K562 (cell line): ENCODE results near the gene NACC1. TPM values are rescaled to one million over a fixed set of nuclear protein-coding genes. Genes with fewer than 3 reads are reported as not detected.
A peak's percentile ranks its signal among the peaks of the same experiment; 100 is the strongest.

Source experiments
- CC2D1A ChIP-seq: fragments of 450-650 bp; IDR thresholded peaks from 2 replicates; pipeline ENCODE4 v1.6.1; 2017; ENCODE audit warnings: mild to moderate bottlenecking
- FOXK2 ChIP-seq, 2 experiments: fragments of 450-650 bp; IDR thresholded peaks in 1 of 2; conservative IDR thresholded peaks in 1 of 2; 2 replicates each; pipeline ENCODE4 v1.6.1; 2016; ENCODE audit warnings: low read depth in 2 of 2, mild to moderate bottlenecking in 1 of 2
- HDAC6 ChIP-seq: IDR thresholded peaks from 2 replicates; pipeline ENCODE4 v1.6.1; 2012; ENCODE audit warnings: low read depth, mild to moderate bottlenecking, control low read depth, inconsistent platforms, low read length, moderate library complexity
- MCM7 ChIP-seq, 2 experiments: fragments of 450-650 bp; IDR thresholded peaks; 2 replicates each; pipeline ENCODE4 v1.6.1; 2016 to 2018
- MYNN ChIP-seq, 2 experiments: sonication (generic); formaldehyde crosslinking in 1 of 2; IDR thresholded peaks; 2 replicates each; pipeline versions ENCODE4 v1.5.0 to v1.6.1; 2016 to 2020; ENCODE audit warnings: antibody characterized with exemption in 1 of 2, missing genetic modification reagents in 1 of 2
- NONO ChIP-seq, 2 experiments: fragments of 200-400 bp in 1 of 2; fragments of 450-650 bp in 1 of 2; formaldehyde crosslinking in 1 of 2; IDR thresholded peaks; 2 replicates each; pipeline ENCODE4 v1.6.1; 2017; ENCODE audit warnings: low read depth in 2 of 2, mild to moderate bottlenecking in 2 of 2, moderate library complexity in 2 of 2, low read length in 1 of 2
- PRPF4 ChIP-seq: fragments of 200-400 bp; formaldehyde crosslinking; IDR thresholded peaks from one replicate; pipeline ENCODE4 v1.6.1; 2017; ENCODE audit warnings: low read length, low read depth, mild to moderate bottlenecking; ENCODE audit not compliant: insufficient read depth, poor library complexity, severe bottlenecking
- RCOR1 ChIP-seq, 2 experiments: IDR thresholded peaks; 2 replicates each; pipeline ENCODE4 v1.6.1; 2012; ENCODE audit warnings: low read depth in 2 of 2, low read length in 2 of 2, borderline replicate concordance in 1 of 2, improper control_type of control experiment in 1 of 2
- SIN3A ChIP-seq, 2 experiments: fragments of 150-350 bp in 1 of 2; IDR thresholded peaks; 2 replicates each; pipeline ENCODE4 v1.6.1; 2011 to 2016; ENCODE audit warnings: borderline replicate concordance in 2 of 2, low read depth in 2 of 2, low read length in 2 of 2, mild to moderate bottlenecking in 2 of 2, moderate library complexity in 2 of 2; ENCODE audit not compliant: control insufficient read depth in 1 of 2
- TBP ChIP-seq: optimal IDR thresholded peaks from 2 replicates; pipeline ENCODE3; 2011; ENCODE audit warnings: low read depth, low read length, improper control_type of control experiment
- ZFP1 ChIP-seq: fragments of 450-650 bp; formaldehyde crosslinking; IDR thresholded peaks from 2 replicates; pipeline ENCODE4 v1.4.0; 2020; ENCODE audit warnings: mild to moderate bottlenecking, mixed read lengths
- ZNF347 ChIP-seq: fragments of 450-650 bp; formaldehyde crosslinking; IDR thresholded peaks from 2 replicates; pipeline ENCODE4 v1.4.0; 2020; ENCODE audit warnings: low read depth, mild to moderate bottlenecking, moderate library complexity
- polyA plus RNA-seq, 8 experiments: library from polyadenylated mRNA; depleted of rRNA in 4 of 8; stranded (reverse) in 5 of 8; unstranded in 3 of 8; fragments of >200 nt; fragmentation: Nextera tagmentation in 2 of 8; fragmentation: Illumina TruSeq in 1 of 8; extraction: Ambion mirVana in 2 of 8; extraction: Trizol in 1 of 8; gene quantifications; 2 replicates each; pipeline versions ENCODE4 v1.2.1 to v1.2.3, GENCODE V29; 2011 to 2014; ENCODE audit warnings: inconsistent platforms in 1 of 8, missing spikeins in 1 of 8
- total RNA-seq, 7 experiments: library from RNA; depleted of rRNA in 6 of 7; stranded (reverse); fragments of >200 nt in 6 of 7; fragmentation: Illumina TruSeq in 2 of 7; extraction: Trizol in 2 of 7; gene quantifications; 2 replicates each; pipeline versions ENCODE4 v1.2.1 to v1.2.3, GENCODE V29; 2011 to 2021; ENCODE audit warnings: low replicate concordance in 1 of 7
- TF ChIP-seq, protein P1 (sequence below): fragments of 200-600 bp; sonication (generic); IDR thresholded peaks from one replicate; pipeline ENCODE4 v1.6.1; 2012; ENCODE audit warnings: mild to moderate bottlenecking, low read depth, low read length, inconsistent platforms
- TF ChIP-seq, protein P2 (sequence below): fragments of 450-650 bp; formaldehyde crosslinking; IDR thresholded peaks from 2 replicates; pipeline ENCODE4 v1.4.0; 2022; ENCODE audit warnings: missing genetic modification characterization

Gene NACC1
- total and polyA plus RNA-seq, 9 of the 15 experiments (the other 6 are each of a cell fraction or from before 2014, with no cell fraction given) = 0.04 to 96.6 (median 25.8) TPM

DNA sequence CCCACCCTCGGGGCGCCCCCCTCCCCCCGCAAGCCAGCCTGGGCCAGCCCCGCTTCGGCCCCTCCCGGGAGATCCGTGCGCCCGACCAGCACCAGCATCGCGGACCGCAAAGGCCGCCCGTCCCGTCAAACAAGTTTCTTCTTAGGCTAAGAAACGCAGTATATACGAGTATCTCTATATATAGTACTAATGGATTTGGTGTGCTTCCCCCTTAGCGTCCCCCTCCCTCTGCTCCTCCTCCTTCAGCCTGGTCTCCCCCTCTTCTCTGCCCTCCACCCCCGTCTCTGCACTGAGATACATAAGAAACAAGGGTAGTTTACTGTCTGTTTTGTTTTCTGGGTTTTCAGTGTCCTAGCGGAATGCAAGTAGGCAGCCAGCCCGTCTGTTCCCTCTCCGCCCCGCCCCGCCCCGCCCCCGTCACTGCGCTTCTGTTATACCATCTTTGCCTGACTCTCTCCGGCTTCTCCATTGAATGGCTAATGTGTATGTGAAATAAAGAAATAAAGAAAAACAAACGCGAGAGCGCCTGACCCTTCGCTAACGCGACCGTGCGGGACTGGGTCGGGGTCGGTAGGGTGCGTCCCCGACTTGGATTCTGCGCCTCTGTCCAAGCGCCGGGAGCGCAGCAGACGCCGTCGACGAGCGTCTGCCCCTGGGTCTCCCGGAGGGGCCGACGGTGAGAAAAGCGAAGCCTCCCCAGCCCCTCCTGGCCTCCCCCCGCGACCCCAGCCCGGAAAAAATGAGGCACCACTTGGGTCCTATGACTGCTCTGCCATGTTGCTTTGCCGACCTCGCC lies 19.6 kb upstream of the NACC1 start (continued):
- TF ChIP-seq, protein P1, sequence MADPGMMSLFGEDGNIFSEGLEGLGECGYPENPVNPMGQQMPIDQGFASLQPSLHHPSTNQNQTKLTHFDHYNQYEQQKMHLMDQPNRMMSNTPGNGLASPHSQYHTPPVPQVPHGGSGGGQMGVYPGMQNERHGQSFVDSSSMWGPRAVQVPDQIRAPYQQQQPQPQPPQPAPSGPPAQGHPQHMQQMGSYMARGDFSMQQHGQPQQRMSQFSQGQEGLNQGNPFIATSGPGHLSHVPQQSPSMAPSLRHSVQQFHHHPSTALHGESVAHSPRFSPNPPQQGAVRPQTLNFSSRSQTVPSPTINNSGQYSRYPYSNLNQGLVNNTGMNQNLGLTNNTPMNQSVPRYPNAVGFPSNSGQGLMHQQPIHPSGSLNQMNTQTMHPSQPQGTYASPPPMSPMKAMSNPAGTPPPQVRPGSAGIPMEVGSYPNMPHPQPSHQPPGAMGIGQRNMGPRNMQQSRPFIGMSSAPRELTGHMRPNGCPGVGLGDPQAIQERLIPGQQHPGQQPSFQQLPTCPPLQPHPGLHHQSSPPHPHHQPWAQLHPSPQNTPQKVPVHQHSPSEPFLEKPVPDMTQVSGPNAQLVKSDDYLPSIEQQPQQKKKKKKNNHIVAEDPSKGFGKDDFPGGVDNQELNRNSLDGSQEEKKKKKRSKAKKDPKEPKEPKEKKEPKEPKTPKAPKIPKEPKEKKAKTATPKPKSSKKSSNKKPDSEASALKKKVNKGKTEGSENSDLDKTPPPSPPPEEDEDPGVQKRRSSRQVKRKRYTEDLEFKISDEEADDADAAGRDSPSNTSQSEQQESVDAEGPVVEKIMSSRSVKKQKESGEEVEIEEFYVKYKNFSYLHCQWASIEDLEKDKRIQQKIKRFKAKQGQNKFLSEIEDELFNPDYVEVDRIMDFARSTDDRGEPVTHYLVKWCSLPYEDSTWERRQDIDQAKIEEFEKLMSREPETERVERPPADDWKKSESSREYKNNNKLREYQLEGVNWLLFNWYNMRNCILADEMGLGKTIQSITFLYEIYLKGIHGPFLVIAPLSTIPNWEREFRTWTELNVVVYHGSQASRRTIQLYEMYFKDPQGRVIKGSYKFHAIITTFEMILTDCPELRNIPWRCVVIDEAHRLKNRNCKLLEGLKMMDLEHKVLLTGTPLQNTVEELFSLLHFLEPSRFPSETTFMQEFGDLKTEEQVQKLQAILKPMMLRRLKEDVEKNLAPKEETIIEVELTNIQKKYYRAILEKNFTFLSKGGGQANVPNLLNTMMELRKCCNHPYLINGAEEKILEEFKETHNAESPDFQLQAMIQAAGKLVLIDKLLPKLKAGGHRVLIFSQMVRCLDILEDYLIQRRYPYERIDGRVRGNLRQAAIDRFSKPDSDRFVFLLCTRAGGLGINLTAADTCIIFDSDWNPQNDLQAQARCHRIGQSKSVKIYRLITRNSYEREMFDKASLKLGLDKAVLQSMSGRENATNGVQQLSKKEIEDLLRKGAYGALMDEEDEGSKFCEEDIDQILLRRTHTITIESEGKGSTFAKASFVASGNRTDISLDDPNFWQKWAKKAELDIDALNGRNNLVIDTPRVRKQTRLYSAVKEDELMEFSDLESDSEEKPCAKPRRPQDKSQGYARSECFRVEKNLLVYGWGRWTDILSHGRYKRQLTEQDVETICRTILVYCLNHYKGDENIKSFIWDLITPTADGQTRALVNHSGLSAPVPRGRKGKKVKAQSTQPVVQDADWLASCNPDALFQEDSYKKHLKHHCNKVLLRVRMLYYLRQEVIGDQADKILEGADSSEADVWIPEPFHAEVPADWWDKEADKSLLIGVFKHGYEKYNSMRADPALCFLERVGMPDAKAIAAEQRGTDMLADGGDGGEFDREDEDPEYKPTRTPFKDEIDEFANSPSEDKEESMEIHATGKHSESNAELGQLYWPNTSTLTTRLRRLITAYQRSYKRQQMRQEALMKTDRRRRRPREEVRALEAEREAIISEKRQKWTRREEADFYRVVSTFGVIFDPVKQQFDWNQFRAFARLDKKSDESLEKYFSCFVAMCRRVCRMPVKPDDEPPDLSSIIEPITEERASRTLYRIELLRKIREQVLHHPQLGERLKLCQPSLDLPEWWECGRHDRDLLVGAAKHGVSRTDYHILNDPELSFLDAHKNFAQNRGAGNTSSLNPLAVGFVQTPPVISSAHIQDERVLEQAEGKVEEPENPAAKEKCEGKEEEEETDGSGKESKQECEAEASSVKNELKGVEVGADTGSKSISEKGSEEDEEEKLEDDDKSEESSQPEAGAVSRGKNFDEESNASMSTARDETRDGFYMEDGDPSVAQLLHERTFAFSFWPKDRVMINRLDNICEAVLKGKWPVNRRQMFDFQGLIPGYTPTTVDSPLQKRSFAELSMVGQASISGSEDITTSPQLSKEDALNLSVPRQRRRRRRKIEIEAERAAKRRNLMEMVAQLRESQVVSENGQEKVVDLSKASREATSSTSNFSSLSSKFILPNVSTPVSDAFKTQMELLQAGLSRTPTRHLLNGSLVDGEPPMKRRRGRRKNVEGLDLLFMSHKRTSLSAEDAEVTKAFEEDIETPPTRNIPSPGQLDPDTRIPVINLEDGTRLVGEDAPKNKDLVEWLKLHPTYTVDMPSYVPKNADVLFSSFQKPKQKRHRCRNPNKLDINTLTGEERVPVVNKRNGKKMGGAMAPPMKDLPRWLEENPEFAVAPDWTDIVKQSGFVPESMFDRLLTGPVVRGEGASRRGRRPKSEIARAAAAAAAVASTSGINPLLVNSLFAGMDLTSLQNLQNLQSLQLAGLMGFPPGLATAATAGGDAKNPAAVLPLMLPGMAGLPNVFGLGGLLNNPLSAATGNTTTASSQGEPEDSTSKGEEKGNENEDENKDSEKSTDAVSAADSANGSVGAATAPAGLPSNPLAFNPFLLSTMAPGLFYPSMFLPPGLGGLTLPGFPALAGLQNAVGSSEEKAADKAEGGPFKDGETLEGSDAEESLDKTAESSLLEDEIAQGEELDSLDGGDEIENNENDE = no peak
- no peak for TF ChIP-seq CC2D1A
- TF ChIP-seq MYNN (IDR thresholded peaks at IDR 0.05) = no peak; the same call in 1 of the 2 replicates
- TF ChIP-seq MYNN (CRISPR knock-in tag; IDR thresholded peaks at IDR 0.05) = no peak
- TF ChIP-seq SIN3A (IDR thresholded peaks at IDR 0.05; ENCODE audit: borderline replicate concordance in 2 of 2, control insufficient read depth in 1 of 2, low read depth in 2 of 2, low read length in 2 of 2) = no peak; a peak in 1 of 4 replicates
- no peak for TF ChIP-seq RCOR1 (IDR thresholded peaks at IDR 0.05; ENCODE audit: borderline replicate concordance in 1 of 2, low read depth in 2 of 2, low read length in 2 of 2)
- TF ChIP-seq ZNF347 (CRISPR knock-in tag) = no peak
- no peak for TF ChIP-seq HDAC6
- TF ChIP-seq TBP = peak; percentile 26
- no peak for TF ChIP-seq MCM7 (IDR thresholded peaks at IDR 0.05)
- TF ChIP-seq PRPF4 = no peak
- peak; percentile 44; the same call in 1 of the 2 replicates for TF ChIP-seq ZFP1 (CRISPR knock-in tag)
- TF ChIP-seq, protein P2, sequence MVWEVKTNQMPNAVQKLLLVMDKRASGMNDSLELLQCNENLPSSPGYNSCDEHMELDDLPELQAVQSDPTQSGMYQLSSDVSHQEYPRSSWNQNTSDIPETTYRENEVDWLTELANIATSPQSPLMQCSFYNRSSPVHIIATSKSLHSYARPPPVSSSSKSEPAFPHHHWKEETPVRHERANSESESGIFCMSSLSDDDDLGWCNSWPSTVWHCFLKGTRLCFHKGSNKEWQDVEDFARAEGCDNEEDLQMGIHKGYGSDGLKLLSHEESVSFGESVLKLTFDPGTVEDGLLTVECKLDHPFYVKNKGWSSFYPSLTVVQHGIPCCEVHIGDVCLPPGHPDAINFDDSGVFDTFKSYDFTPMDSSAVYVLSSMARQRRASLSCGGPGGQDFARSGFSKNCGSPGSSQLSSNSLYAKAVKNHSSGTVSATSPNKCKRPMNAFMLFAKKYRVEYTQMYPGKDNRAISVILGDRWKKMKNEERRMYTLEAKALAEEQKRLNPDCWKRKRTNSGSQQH = peak; percentile 86; the same call in 1 of the 2 replicates
- no peak for TF ChIP-seq NONO (IDR thresholded peaks at IDR 0.05; ENCODE audit: low read depth in 2 of 2, low read length in 1 of 2)
- TF ChIP-seq FOXK2 (conservative IDR thresholded peaks at IDR 0.05 in 1 of 2, IDR thresholded peaks at IDR 0.05 in 1 of 2; ENCODE audit: low read depth in 2 of 2) = peak in 1 of 2 experiments; percentile 37; a peak in 2 of 4 replicates
